ENCODE results near the gene RHBDL1.

The RHBDL1 gene

DNA sequence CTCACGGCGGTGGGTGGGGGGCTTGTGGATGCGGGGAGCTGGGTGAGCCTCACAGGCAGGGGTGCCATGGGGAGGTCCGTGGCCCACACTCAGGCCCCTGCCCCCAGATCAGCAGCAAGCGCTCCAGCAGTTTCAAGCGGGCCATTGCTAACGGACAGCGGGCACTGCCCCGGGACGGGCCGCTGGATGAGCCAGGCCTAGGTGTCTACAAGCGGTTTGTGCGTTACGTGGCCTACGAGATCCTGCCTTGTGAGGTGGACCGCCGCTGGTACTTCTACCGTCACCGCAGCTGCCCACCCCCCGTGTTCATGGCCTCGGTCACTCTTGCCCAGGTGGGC, 1.1 kb downstream of the RHBDL1 start:
- POLR2A ChIA-PET: no interaction called here
- CTCF ChIA-PET: interaction anchor here (1.3 to 1.4 kb wide), 2 partner anchors 9 to 28 kb away, joined by 3 to 4 read pairs; no protein-coding TSS in a partner anchor
- no peak for DNase-seq (ENCODE audit: extremely low spot score)
- TF ChIP-seq CTCF (IDR thresholded peaks at IDR 0.05; ENCODE audit: control extremely low read depth, extremely low read depth, low read depth, missing control alignments): no peak

DNA sequence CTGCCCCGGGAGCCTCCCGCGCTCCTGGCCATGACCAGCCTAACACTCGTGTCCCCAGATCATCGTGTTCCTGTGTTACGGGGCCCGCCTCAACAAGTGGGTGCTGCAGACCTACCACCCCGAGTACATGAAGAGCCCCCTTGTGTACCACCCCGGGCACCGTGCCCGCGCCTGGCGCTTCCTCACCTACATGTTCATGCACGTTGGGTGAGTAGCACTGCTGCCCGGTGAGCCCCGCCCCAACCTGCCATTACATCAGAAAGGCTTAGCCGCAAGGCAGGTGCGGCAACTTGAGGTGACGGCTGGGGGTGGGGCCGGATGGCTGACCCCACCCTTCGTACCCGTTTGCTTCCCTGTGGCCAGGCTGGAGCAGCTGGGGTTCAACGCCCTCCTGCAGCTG, 1.4 kb downstream of the RHBDL1 start:
- no peak for DNase-seq (ENCODE audit: extremely low spot score)
- POLR2A ChIA-PET: no interaction called here
- CTCF ChIA-PET: interaction anchor here (0.7 to 1.4 kb wide), 3 partner anchors 10 to 29 kb away, joined by 3 to 4 read pairs (median 3); partner anchors contain the start of gene WDR90

GRCh38 chr16:677316-678190, 2.1 kb downstream of the RHBDL1 start:
- no peak for TF ChIP-seq CTCF (IDR thresholded peaks at IDR 0.05; ENCODE audit: control extremely low read depth, extremely low read depth, low read depth, missing control alignments)
- CTCF ChIA-PET: interaction anchor here (0.7 to 4.6 kb wide), 3 partner anchors 10 to 44 kb away, joined by 3 to 28 read pairs (median 3); partner anchors contain the start of genes ANTKMT, RHOT2 and WDR90
- no peak for DNase-seq (ENCODE audit: extremely low spot score)
- POLR2A ChIA-PET: no interaction called here

More for the DNA sequence above, 1.4 kb downstream of the RHBDL1 start:
- no peak for TF ChIP-seq CTCF (IDR thresholded peaks at IDR 0.05; ENCODE audit: control extremely low read depth, extremely low read depth, low read depth, missing control alignments)

DNA sequence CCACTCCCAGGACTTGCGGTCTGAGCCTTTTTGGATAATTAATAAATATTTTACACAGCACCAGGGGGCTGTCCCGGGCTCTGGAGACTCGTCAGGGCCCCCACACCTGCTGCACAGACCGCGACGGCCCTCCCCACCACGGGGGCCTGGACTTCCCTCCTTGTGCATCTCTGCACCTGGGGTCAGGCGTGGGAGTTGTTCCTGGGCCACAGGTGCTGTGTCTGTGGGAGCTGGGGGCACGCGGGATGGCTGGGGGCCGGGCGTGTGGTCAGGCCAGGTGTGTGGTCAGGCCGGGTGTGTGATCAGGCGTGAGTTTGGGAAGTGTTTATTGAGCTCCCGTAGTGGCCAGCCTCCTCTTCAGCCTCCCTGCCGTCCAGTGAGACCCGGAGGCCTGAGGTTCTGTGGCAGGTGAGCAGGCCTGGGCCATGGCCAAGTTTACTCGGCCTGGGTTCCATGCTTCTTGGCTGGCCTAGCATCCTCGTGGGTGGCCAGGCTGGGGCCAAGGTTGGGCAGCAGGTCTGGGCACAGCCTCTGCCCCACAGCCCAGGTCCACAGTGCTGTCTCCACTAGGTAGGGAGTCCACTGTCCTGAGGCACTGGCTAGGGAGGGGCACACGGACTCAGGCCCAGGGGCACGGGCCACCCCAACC, 2.9 kb downstream of the RHBDL1 start:
- TF ChIP-seq CTCF (IDR thresholded peaks at IDR 0.05; ENCODE audit: control extremely low read depth, extremely low read depth, low read depth, missing control alignments): no peak
- ChIA-PET CTCF (interaction anchor here (1.2 to 4.6 kb wide), 2 partner anchors 10 to 43 kb away, joined by 3 to 28 read pairs; partner anchors contain the start of genes ANTKMT and RHOT2), POLR2A (no interaction called here)
- DNase-seq (ENCODE audit: extremely low spot score): no peak

- POLR2A ChIA-PET: interaction anchor here (0.8 kb wide), 1 partner anchor 10 kb away, joined by 3 read pairs; no protein-coding TSS in a partner anchor
Observed at GRCh38 chr16:678858-679813, 3.7 kb downstream of the RHBDL1 start.

More at GRCh38 chr16:678858-679813, 3.7 kb downstream of the RHBDL1 start:
- DNase-seq (ENCODE audit: extremely low spot score): peak; percentile 54
- CTCF ChIA-PET: interaction anchor here (1.2 to 4.6 kb wide), 2 partner anchors 11 to 42 kb away, joined by 3 to 28 read pairs; partner anchors contain the start of genes ANTKMT and RHOT2
- TF ChIP-seq CTCF (IDR thresholded peaks at IDR 0.05; ENCODE audit: control extremely low read depth, extremely low read depth, low read depth, missing control alignments): no peak
